Activated effector memory CD4-positive, alpha-beta T cell treated with Interleukin-2 at 50 U/mL for 16 hours (primary cell): ENCODE data around the gene GADD45G.

Experiments used
- DNase-seq: peaks from one replicate; pipeline ENCODE4 v3.0.0-alpha.2; 2020

GADD45G gene

GRCh38 chr9:89610391-89610925 is 5.6 kb downstream of the GADD45G start:
- no peak for DNase-seq

- no peak for DNase-seq
These were observed 6.6 kb downstream of the GADD45G start for GRCh38 chr9:89611425-89611824.

- no peak for DNase-seq
These were observed 7.9 kb downstream of the GADD45G start for GRCh38 chr9:89612566-89613278.

GRCh38 chr9:89613912-89614892 is 9.4 kb downstream of the GADD45G start:
- DNase-seq = no peak

- no peak for DNase-seq
These were observed 10.8 kb downstream of the GADD45G start for GRCh38 chr9:89615661-89616060.

GRCh38 chr9:89616411-89616810 is 11.6 kb downstream of the GADD45G start:
- DNase-seq = no peak

GRCh38 chr9:89617978-89618377 is 13.2 kb downstream of the GADD45G start:
- DNase-seq = no peak

- DNase-seq = no peak
These were observed 14.2 kb downstream of the GADD45G start for GRCh38 chr9:89619019-89619418.

GRCh38 chr9:89619424-89620138 is 14.8 kb downstream of the GADD45G start:
- no peak for DNase-seq

- DNase-seq = no peak
These were observed 16.2 kb downstream of the GADD45G start for GRCh38 chr9:89621031-89621430.

- DNase-seq = no peak
These were observed 16.9 kb downstream of the GADD45G start for GRCh38 chr9:89621676-89622075.

GRCh38 chr9:89622933-89623861 is 18.4 kb downstream of the GADD45G start:
- DNase-seq = no peak

- DNase-seq = no peak
These were observed 19.2 kb downstream of the GADD45G start for GRCh38 chr9:89623925-89624420.

GRCh38 chr9:89625721-89626687 is 21.2 kb downstream of the GADD45G start:
- DNase-seq = no peak

- no peak for DNase-seq
These were observed 22.0 kb downstream of the GADD45G start for GRCh38 chr9:89626741-89627265.

- no peak for DNase-seq
These were observed 23.8 kb downstream of the GADD45G start for GRCh38 chr9:89628601-89629000.

- DNase-seq = no peak
These were observed 24.5 kb downstream of the GADD45G start for GRCh38 chr9:89629081-89629976.

GRCh38 chr9:89630508-89630907 is 25.7 kb downstream of the GADD45G start:
- DNase-seq = no peak

GRCh38 chr9:89631384-89631783 is 26.6 kb downstream of the GADD45G start:
- no peak for DNase-seq
